HG02759 (cell line): ENCODE results near the gene CHN2.

Source experiments
- ATAC-seq: cut with Tn5 transposase; IDR thresholded peaks from one replicate; pipeline ENCODE4 v1.9.1; 2021; ENCODE audit warnings: mild to moderate bottlenecking, moderate library complexity; ENCODE audit not compliant: unreplicated experiment

Gene CHN2

DNA sequence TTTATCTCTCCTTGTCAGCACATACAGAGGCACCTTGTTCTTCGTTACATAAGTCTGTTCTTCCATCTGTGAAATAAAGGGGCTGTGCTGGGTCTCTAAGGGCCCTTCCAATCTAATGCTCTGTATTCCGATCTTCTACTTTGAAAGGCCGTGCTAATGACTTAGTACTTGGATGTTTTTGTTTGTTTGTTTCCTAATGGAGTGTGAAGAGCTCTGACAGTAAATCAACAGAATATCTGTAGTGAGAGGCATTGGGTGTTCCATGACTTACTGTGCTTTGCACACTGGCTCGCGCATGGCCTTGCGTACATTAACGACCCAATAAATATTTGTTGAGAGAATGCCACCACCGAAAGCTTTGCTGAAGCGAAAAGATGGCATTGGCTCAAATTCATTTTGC is 162.1 kb downstream of the CHN2 start:
- no peak for ATAC-seq

DNA sequence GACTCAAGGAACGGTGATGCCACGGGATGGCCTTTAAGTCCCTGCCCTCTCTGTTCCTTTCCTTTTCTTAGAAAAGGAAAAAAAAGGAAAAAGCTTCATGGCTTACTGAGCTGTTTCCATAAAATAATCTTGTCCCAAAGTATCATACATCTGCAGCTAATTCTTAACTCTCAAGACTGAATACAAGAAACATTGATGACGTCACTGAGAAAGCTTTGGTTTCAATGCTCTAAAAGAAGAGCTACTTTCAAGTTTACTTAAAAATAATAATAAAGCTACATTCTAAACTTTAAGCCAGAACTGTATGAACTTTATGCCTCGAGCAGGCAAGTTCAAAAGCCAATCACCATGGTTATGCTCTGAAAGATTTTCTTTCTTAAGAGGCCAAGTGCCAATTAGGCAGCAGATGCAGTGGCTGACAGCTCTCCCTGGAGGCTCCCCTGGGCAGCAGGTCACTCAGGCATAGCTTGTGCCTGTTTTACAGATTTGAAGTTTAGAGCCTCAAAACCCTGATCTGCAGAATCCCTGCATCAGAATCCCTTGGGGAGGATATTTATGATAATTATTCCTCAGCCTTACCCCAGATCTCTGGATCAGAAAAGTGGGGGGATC is 165.0 kb downstream of the CHN2 start:
- no peak for ATAC-seq

DNA sequence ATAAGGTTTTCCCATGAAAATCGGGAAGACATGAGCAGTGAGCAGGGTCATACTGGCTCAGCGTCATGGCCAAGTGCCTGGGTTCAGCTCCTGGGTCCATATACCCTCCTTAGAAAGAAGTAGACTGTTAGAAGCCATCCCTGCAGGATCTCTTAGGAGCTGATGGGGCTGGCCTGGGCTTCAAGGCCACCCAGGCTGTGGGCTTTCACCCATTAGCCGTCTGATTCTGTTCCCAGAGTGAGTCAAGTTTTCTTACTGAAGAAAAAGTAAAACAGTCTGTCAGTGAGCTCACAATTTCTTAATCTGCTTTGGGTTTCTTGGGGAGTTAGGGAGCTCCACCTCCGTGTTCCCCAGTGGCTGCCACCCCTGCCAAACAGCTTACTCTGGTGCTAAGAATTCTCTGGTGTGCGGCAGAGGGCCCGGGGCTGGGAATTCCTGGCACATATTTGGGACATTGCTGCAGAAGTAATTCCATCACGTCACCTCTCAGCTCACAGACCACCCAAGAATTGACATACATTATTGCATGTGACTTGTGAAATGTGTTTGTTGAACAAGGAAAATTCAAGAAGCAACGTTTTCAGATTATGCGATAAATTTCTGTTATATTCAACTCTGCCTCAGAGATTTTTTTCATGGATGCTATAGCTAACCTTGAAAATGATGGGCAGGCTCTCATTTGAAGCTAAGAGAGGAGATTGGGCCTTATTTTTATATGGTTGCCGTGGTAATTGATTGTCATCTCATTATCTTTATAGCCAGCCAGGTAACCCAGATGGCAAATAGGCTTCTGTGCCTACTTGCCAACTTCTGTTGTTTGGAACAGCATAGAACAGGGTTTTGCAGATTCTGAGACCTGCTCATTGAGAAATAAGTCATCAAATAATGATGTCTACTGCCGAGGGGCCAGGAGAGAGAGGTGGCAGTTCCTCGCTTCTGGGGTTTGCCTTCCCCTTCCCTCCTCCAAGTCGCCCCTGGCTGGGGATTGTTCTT is 166.4 kb downstream of the CHN2 start:
- ATAC-seq: no peak

DNA sequence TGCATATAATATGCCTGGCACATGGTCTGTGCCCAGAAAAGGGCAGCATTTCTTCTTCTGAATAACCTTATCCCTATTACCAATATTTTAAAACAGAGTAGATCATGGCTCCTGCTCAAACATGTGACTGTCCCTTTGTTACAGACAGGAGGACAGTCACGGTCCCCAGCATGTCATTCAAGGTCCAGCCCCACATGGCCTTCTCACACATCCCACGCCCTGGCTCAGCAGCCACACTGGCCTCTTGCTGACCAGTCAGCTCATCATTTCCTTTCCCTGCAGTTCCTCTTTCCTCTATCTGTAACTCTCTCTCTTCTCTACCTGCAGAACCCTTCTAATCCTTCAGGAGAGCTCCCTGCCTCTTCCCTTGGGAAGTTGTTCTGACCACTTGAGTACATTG is 167.8 kb downstream of the CHN2 start:
- ATAC-seq: no peak

- ATAC-seq: no peak
Observed at GRCh38 chr7:29363636-29364425, 169.3 kb downstream of the CHN2 start.

GRCh38 chr7:29364661-29365060 is 170.1 kb downstream of the CHN2 start:
- ATAC-seq: no peak

GRCh38 chr7:29365423-29365822 is 170.8 kb downstream of the CHN2 start:
- no peak for ATAC-seq

- no peak for ATAC-seq
Observed at GRCh38 chr7:29367784-29368183, 173.2 kb downstream of the CHN2 start.

DNA sequence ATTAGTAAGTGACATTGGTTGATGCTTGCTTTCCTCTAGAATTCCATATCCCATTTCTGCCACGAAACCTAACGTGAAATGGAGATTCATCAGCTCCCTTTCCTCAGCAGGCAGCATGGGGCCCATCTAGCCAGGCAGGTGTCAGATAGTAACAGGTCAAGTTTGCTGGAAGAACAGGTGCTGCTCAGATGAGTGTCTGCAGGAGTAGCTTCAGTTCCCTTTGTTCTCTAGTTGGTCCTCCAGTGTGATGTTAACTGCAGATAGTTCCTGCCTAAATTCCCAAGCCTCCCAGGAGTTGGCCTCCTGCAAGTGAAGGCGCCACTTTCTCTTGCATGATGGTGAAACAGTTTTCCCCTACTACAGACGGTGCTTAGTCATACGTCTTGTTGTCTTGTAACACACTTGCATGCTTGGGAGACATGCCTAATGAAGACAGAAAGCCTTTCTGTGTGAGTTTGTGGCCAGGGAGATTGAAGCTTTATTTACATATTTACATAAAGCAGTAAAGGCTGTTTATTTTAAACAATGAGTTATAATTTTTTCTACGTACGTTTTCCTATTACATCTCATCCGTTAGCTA is 175.4 kb downstream of the CHN2 start:
- no peak for ATAC-seq

DNA sequence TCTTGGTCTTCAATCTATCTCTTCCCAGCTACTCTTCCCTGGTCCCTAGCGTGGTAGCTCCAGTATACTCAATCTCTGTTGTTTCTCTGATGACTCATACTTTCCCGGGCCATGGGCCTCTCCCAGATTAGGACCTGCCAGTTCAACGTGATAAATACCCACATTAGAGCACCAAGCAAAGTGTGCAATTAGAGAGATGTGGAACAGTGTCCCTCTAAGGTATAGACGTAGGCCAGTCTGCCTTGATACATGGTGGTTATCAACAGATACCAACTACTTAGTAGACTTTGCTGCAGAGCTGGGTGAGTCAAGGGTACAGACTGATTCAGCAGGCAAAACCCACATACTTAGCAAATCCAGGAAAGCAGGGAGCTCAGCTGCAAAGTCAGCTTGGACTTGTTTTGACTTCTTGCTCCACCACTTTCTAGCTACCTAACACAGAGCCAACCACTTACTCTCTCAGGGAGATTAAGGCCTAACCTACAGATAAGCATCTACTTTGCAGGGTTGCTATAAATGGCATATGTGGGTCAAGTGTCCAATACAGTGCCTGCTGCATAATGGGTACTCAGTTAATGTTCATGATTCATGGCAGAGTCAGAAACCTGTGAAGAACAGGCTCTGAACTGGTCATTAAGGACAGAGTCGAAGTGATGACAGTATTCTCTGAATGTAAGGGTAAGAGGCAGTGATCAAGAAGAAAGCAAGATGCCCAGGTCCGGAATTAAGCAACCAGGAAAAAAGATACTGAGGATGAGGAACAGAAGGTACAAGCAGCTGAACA is 176.1 kb downstream of the CHN2 start:
- no peak for ATAC-seq

DNA sequence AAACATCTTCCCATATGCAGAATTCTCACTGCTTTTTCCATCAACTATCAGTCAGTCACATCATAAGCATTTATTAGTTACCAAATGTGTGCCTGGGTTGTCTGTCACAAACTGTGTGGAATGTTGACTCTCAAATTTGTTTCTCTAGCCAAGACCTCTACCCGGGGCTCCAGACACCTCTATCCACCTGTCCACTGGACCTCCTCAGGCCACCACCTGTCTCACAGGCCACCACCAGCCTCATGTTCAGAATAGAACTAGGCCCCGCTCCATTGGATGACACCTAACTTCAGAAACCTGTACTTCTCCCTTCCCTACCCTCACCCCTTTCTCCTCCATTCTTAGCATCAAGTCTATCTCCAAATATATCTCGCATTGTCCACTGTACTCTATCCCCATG is 176.9 kb downstream of the CHN2 start:
- ATAC-seq: no peak

- ATAC-seq: no peak
Observed at GRCh38 chr7:29372351-29373090, 177.9 kb downstream of the CHN2 start.

DNA sequence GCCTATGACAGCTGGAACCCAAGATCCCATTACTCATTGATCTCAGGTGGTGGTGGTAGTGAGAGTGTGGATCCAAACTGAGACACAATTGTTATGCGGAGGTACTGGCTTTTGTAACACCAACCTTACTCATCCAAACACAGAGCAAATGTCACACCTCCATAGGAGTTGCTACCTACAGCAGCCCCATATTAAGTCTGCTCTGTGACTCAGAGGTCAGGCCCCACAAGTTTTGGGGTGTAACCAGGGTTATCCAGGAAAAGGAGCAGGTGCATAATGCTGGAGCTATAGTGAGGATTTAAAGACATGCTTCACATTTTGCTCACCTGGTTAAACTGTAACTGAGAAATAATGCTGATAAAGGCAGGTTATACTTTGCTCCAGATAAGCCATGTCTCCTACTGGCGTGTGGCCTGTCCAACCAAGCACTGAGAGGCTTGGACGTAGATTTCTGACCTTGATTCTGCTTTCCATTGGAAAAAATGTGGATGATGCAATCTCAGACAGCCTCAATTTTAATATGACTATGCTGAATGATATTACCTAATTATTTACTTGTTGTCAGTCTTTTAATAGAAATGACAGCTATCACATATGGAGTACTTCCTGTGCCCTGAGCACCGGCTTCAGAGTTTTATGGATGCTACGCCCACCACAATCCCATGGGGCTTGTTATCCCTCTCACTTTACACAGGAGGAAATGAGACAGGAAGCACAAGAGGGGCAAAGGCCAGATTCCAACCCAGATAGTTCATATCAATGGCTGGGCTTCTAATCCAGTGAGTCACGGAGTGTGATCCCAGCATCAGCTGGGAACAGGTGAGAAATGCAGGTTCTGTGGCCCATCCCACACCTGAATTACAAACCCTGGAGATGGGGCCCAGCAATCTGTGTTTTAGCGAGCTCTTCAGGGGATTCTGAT is 181.3 kb downstream of the CHN2 start:
- ATAC-seq: no peak

- ATAC-seq: no peak
Observed at GRCh38 chr7:29377718-29378117, 183.1 kb downstream of the CHN2 start.

DNA sequence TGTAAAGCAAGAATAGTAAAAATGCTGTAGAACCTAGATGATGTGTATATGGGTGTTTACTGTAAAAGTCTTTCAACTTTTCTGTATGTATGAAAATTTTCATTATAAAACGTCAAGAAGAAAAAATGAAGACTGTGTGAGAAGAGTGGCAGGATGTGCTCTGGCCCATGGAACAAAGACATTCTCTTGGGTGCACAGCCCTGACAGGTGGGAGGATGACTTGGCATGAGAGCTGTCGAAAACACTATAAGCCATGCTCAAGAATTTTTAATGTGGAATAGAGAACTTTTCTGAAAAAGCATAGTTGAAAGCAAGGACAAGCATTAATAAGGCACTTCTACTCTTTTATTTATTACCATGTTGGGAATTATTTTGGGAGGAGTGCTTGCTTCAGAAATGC is 185.0 kb downstream of the CHN2 start:
- ATAC-seq: no peak

DNA sequence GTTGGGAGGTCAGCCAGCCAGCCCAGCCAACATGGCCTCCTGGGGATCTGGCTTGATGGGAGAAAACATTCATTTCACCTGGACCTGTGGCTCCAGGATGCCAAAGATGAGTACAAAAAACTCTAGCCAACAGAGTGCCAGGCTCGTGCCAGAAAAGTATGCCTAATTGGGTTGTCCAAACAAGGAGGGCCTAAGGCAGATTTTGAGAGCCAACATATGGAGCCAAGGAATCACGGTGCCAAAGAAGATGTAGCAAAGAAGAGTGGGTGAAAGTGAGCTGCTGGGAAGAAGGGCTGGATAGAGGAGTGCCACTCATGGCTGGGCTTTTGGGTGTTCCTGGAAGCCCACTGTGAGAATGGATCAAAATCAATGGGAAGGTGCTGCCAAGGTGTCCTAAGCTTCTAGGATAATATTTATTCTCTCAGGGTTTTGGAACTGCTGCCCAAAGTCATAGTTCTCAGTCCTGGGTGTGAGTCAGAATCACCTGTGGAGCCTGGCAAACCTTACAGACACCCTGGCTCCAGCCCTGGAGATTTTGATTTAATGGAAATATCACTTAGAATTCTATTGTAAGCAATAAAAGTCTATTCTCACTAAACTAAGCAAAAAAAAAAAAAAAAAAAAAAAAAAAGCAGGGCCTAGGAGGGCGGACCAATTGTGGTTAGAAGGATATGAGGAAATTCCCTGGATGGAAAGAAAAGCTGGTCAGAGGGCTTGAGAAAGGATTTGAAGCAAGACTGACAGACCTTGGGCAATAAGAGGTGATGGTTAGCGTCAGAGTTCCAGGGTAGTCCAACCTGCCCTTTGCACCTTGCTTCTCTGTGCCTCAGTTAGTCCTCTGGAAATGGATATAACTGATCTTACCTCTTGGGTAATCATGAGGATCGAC is 186.9 kb downstream of the CHN2 start:
- no peak for ATAC-seq

DNA sequence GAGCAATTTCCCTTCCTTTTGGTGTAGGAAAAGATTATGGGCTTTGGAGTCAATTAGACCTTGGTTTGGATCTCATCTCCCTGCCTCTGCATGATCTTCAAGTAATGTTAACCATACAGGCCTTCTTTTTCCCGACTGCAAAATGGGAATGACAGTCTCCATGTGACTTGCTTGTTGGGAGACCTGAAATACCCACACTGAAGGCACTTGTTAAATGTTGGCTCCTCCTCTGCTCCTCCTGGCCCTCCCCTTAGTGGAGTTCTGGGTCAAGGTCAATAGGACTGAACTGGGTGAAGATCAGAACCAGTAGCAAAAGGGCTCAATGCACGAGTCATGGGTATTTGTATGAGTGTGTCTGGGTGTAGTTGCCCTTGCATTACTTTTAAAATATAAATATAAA is 189.7 kb downstream of the CHN2 start:
- no peak for ATAC-seq
